HG03045 (cell line): ENCODE data around the gene SIL1.

ENCODE experiments used
- ATAC-seq: cut with Tn5 transposase; IDR thresholded peaks from one replicate; pipeline ENCODE4 v1.9.1; 2021; ENCODE audit warnings: mild to moderate bottlenecking, moderate library complexity; ENCODE audit not compliant: unreplicated experiment

The SIL1 gene

DNA sequence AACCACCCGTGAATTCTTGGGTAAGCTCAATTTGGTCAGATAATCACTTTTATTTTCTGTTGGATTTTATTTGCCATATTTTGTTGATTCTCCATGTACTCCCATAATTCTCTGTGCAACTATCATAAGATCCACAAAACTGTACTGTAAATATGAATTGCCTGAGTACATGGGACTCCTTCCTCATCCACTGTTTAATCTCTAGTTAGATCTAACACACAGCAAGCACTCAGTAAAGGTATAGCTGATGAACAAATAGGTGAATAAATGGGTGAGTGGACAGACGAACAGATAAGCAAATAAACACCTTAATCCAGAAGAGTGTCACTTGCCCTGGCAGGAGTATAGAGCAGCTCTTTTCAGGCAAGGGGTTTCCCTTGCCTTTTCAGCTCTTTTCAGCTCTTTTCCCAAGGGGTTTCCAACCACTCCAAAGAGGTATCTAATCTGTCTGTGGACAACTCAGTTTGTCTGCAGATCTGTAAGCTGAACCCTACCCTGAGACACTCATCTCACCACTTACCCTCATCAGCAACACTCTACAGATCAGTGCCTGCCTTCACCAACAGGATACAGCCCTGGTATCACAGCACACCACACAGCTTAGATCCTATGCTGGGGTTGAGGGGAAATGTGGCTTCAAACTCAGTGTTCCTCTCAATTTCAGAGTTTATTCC, 51.2 kb downstream of the SIL1 start:
- no peak for ATAC-seq

DNA sequence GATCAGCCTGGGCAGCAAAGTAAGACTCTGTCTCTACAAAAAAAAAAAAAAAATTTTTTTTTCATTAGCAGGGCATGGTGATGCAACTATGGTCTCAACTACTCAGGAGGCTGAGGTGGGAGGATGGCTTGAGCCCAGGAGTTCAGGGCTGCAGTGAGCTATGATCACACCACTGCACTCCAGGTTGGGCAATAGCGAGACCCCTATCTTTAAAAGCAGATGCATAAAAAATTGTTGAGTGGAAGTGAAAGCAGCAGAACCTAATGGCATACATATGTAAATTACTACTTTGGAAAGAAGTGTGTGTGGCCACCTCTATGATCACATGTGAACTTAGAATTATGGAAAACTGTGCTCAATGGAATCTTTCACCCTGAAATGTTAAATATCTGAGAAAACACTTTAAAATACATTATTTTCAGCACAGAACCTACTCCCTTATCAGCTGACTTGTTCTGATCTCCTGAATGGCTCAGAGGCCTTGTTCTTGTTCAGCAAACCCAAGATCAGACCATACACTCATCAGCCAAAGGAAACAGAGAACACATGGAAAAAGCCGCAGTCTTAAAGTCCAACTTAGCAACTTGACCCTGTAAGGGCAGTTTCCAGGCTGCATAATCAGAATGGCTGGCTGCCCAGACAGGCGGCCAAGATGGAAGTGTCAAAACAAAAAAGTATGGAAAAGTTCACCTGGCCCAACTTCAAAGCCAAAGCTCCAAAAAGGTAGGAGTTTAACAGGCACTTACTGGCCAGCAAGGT, 56.5 kb downstream of the SIL1 start:
- ATAC-seq, result no peak

DNA sequence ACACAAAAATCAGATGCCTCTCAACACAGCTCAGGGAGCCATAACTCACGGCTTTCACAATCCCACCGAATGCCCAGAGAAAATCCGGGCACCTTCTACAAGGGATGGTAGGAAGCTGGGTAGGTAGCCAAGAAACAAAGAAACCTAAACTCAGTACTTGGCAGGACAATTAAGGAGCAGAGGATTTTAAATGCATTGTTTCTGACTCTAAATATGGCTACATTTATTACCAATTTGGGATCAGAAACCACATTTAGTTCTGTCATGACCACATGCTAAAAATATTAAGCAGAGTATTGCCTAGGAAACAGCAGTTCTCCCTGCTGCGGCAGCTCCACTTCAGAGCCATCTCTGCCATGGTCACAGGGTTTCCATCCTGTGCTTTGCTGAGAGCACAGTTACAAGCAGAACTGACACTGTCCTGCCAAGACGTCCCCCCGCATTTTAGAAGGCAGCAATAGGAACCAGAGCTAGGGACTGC, 57.5 kb downstream of the SIL1 start:
- ATAC-seq, result no peak

DNA sequence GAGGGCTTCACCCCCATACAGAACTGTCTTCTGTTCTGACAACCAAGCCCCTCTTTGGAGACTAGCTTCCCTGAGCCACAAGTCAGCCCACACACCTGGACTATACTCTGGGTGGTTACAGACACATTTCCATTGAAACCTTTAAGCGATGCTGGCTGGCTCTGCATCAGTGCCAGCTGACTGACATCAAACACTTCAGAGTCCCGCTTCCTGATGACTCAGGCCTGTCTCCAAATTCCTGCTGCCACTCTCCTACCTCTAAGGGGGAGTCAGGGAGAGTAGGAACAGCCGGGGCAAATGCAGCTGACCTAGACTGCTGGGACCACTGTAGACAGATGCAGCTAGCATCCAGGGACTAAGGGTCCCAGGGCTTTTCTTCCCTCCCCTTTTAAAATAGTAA, 59.4 kb downstream of the SIL1 start:
- ATAC-seq, result no peak

DNA sequence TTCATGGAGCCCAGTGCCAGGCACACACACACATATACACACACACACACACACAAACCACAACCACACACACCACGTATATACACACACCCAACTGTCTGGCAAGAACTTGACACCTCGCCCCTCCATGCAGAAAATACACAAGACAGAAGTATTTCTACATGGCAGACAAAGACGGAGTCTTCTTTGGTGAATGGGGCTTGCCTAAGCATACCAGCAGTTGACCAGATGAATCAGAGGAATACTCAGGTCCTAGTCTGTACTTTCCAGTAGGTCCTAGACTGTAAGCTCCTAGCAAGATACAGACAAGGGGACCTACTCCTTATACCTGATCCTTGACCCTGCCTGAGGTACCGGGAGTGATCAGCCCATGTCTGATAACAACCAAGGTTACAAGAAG, 60.1 kb downstream of the SIL1 start:
- no peak for ATAC-seq

DNA sequence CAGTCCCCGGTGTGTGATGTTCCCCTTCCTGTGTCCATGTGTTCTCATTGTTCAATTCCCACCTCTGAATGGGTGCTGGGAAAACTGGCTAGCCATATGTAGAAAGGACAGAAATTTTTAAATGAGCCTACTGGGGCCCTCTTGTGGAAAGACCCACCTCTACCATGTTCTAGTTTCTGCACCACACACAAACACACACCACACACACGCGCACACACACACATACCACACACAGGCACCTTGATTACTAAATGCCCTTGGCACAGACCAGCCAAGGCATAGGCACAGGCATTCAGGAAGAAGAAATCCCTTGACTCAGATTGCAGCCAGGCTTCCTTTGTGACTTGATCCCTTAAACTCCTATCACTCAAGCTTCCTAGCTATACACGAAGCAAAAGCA, 60.5 kb downstream of the SIL1 start:
- ATAC-seq, result no peak

DNA sequence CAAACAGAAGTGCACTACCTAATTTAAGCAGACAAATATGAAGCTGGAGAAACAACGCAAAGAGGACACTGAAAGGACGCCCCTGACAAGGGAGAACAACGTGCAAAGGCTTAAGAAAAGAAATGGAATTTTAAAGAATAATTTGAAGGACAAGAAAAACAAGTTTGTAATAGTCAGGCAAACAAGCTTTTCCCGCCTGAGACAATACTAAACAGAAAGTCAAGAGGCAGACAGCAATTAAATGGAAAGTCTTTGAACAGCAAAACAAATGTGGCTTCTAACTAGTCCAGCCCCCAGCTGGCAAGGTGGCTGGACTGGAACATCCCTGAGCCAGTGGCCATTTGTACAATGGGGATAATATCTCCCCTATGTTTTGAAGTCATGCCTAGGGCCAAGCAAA, 63.3 kb downstream of the SIL1 start:
- no peak for ATAC-seq

DNA sequence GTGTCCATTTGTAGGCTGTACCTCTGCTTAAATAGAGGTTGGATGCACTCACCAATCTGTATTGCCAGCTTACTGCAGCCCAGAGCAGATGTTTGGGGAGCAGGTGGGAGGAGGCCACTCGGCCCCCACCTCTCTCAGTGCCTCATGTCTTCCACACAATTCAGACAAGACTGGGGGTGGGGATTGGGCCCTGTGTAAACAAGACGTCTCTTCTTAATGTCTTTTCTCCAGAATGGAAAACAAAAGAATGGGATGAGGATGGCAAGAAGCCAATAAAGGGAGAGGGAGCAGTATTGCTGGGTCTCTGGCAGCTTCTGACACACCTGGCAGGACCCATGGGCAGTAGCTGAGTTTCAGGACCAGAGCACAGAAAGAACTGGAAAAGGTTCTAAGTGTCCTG, 64.9 kb downstream of the SIL1 start:
- no peak for ATAC-seq

DNA sequence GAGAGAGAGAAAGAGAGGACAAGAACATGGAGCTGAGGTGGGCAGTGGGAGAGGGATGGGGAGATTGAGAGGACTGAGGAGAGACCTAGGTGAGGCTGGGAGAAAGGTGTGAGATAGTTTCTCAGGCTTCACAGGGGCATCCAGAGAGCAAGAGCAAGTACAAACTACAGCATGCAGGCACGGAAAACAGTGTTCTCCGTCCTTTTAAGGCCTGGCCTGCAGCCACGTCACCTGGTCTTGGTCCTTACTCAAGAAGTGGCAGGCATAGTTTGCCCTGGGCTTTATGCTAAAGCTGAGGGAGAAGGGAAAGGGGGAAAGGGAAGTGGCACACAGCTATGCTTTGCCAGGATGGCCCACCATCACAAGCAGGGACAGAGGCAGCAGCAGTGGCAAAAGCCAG, 65.7 kb downstream of the SIL1 start:
- no peak for ATAC-seq

DNA sequence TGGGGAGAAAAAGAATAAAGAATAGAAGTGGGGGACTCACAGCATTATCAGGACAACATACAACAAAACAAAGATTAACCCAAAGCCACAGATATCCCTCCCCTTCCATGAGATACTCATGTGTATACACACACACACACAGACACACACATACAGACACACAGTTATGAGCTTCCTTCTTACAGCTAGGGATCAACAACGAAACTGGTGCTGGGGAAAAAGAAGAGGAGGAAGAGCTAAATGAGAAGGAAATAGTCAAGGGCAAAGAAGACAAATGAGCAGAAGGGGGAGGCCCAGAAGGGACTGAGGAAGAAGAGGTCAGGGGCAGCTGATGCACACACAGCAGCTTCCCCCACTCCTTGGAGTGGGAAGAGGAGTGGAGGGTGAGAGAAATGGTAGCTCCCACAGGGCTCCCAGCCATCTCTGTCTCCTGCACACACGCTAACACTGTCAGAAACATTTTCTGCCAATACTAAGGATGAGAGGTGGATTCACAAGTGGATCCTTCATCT, 66.2 kb downstream of the SIL1 start:
- no peak for ATAC-seq

DNA sequence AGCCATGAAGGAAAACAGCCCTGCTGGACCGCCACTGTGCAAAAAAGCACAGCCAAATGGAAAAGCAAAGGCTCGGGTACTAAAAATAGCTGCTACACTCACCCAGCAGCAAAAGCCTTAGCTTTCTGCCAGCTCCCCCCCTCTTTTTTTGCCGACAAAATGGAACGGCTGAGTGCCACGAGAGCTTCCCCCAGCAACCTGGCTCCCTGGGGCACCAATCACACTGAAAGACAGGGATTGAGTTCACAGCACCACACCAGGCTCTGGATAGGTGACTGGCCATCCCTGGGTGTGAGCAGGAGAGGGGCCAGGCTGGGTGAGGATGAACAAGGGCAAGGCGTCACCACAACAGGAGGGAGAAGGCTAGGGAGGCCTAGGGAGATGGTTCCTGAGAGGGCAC, 66.7 kb downstream of the SIL1 start:
- ATAC-seq, result no peak

DNA sequence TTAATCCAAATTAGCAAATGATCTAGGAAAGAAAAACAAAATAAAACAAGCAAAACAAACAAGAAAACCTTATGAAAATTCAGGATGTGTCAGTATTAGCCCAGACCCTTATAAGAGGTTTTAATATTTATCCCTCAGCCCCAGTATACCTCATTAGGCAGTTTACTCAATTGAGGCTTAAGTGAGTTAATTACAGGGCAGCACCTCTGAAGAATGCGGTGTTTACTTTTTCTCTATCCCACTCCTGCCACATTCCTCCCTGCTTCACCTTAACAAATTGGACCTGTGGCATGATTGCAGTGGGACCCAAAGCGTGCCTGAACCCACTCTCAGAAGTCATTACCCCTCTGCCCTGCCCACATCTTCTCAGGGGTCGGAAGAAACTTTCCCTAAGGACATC, 67.1 kb downstream of the SIL1 start:
- ATAC-seq, result no peak

DNA sequence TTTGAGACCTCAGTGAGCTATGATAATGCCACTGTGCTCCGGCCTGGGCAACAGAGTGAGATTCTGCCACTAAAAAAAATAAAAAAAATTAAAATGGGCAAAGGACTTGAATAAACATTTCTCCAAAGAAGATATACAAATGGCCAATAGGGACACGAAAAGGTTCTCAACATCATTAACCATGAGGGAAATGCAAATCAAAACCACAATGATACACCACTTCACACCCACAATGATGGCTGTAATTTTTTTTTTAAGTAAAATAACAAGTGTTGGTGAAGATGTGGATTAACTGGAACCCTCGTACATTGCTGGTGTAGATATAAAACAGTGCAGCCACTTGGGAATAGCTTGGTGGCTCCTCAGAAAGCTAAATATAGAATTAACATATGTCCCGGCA, 68.0 kb downstream of the SIL1 start:
- ATAC-seq, result no peak

DNA sequence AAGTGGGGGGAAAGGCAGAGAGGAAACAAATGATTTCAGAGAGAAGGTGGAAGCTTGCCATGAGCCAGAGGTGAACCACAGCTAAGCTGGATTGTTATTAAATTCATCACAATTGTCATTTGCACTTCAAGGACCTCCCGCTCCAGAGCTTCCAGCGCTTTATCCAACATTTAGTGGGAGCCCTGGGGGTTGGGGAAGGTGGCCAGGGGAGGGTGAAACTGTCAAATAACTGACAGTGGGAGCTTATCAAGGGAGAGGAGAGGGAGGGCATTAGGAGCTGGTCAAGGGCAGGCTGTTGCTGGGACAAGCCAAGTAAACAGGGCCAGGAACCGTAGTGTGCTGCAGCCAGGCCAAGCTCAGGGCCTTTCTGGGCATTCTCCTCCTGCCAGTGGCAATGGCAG, 71.5 kb downstream of the SIL1 start:
- no peak for ATAC-seq

DNA sequence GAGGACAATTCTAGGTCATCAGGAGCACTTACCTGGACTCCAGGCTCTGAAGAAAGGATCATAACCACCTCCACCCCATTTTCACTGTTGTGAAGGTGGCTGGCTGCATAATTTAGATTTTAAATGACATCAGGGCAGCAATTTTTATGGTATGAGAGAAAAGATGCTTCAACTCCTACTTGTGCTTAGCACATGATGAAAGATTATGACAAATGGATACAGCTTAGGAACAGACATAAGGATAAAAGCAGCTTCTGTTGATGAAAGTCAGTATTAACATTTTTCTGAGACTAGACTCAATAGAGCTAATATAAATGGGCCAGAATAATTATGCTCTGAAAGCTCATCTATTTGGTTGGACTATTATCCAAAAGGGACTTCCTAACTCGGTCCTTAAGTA, 72.2 kb downstream of the SIL1 start:
- no peak for ATAC-seq

DNA sequence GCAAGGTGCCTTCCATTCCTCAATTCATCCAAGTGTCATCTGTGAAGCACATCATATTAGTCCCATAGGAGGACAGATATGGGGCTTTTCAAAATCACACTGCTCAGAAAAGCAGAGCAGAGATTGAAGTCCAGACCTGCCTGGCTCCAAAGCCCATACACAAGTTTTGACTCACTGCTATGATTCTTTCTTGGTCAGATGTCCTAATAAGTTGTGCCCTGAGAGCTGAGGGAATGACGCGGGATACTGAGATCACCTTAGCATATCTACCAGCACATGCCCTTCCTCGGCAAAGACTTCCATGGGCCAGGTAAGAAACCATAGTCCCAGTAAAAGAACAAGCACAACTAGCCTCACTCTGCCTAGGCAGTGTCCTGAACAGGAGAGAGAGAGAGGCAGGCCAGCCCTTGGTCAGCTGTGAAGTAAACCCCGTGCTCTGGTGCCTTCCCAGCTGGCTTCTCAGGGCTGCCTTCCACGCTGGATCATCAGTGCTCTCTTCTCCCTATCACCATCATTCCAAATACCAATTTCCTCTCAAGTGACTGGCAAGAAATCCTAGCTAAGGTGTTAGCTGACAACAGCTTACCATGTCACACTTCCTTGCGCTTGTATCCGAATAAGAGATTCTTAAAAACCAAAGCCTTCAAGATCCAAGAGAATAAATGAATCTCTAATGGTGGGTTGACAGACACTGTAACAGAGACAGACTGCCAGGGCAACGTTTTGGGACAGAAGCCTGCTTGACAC, 73.2 kb downstream of the SIL1 start:
- no peak for ATAC-seq

DNA sequence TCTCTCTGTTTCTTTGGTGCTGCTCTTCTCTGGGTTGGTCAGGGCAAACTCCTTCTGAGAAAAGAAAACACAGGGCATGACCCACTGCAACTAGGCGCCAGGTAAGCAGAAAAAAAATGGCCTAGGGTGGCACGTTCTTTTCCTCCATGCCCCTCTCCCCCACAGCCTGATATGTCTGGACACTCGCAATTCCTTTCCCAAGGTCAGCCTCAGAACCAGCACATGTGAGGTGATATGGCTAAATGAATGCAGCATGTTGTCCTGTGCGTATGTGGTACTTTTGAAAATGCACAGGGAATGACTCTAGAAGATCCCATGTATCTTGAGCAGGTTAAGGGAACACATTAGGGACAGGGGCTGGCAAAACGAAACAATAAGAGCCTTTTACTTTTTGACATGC, 77.0 kb downstream of the SIL1 start:
- no peak for ATAC-seq

DNA sequence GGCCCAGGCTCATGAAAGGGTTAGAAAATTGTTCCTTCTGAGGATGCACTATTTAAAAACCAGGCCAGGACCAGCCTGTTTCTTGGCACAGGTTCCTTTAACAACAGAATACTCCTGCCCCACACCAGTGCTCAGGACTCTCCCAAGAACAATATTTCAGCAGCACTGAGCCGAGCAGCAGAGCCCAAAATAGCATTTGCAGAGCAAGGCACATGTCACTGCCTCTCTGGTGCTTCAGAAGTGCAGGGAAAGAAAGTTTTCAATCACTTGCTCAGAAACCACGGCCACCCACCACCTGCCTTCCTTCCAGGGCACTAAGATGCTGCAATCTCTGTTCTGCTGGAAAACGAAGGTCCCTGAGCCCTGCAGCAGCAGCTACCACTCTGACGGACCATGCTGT, 77.6 kb downstream of the SIL1 start:
- no peak for ATAC-seq

DNA sequence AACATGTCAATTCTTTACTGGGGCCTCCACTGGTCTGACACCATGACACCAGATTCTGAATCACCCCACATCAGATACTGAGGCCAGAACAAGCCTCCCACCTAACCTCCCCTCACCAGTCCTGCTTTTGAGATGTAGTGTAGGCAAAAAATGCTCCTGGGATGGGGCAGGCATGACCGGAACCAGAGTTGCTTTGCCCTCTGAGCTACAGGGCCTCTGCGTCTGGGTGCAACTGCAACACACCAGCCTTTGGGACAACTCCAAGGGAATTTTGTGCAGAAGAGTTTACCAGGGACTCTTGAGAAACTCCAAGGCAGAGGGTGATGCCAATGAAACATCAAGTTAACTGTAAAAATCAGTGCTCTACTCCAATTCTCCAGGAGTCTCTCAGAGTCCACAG, 79.4 kb downstream of the SIL1 start:
- ATAC-seq, result no peak

DNA sequence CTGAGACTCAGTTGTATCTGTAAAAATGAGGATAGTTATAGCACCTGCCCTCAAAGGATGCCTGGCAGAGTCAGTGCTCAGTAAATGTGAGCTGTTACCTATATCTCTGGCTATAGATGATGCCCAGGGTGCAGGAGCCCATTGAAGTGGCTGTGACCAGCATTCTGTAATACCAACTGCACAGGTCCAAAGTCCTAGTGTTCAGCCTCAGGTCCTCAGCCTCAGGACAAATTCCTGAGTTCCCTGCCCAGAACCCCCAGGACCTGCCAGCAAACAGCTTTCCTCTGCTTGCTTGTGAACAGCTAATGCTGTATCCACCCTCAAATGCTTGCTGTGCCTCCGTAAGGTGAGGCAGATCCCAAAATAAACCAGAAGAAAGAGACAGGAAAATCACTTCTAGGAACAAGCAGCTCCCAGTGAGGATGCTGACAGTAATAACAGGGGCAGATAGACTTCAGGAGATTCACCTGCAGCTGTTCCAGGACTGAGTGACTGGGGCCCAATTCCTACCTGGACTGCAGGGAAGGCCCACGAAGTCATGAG, 80.8 kb downstream of the SIL1 start:
- no peak for ATAC-seq

DNA sequence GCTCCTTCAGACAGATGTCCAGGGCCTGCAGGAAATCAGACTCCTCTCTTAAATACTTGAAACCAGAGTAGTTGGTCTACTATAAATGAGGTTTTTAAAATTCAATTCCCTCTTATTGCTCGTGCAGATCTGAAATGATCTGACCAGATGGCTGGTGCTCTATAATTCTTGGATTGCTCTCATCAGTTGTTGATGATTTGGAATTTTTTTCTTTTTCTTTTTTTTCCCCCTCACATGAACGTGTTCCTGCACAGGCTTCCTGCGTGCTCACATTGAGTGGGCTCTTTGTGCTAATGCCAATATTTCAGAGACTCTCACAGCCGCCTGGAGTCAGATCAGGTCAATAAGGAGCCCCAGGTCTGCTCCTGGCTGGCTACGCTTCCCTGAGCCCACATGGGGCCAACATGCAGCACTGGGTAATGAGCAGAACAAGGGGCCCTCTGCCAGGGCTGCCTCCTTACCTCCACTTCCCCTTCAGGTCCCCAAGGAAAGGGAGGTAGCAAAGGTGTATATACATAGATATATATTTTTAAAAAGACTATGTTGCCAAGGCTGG, 82.0 kb downstream of the SIL1 start:
- ATAC-seq, result no peak
